K562 (cell line): ENCODE data around the gene GCN1. TPM values are rescaled to one million over a fixed set of nuclear protein-coding genes. Genes with fewer than 3 reads are reported as not detected.

ENCODE experiments used
- BACH1 ChIP-seq: fragments of 200-800 bp; sonication (Bioruptor generic); IDR thresholded peaks from 2 replicates; pipeline ENCODE4 v1.6.1; 2016; ENCODE audit warnings: missing genetic modification characterization, missing compliant biosample characterization
- EHMT2 ChIP-seq: fragments of 450-650 bp; IDR thresholded peaks from 2 replicates; pipeline ENCODE4 v1.6.1; 2018; ENCODE audit warnings: antibody characterized with exemption
- ESRRA ChIP-seq: fragments of 450-650 bp; IDR thresholded peaks from 2 replicates; pipeline ENCODE4 v1.6.1; 2014; ENCODE audit warnings: low read depth, mild to moderate bottlenecking, moderate library complexity, borderline replicate concordance
- FOXP1 ChIP-seq: sonication (generic); formaldehyde crosslinking; IDR thresholded peaks from 2 replicates; pipeline ENCODE4 v1.8.0; 2022; ENCODE audit warnings: mild to moderate bottlenecking, missing genetic modification reagents
- GABPA ChIP-seq: fragments of 200-800 bp; sonication (Bioruptor generic); conservative IDR thresholded peaks from 2 replicates; pipeline ENCODE4 v1.6.1; 2016; ENCODE audit warnings: low read depth, missing genetic modification characterization, missing compliant biosample characterization
- HDAC6 ChIP-seq: IDR thresholded peaks from 2 replicates; pipeline ENCODE4 v1.6.1; 2012; ENCODE audit warnings: low read depth, mild to moderate bottlenecking, control low read depth, inconsistent platforms, low read length, moderate library complexity
- KAT7 ChIP-seq: sonication (generic); formaldehyde crosslinking; IDR thresholded peaks from 2 replicates; pipeline ENCODE4 v1.8.0; 2022; ENCODE audit warnings: missing genetic modification reagents, mild to moderate bottlenecking, borderline replicate concordance
- NUFIP1 ChIP-seq: fragments of 450-650 bp; IDR thresholded peaks from 2 replicates; pipeline ENCODE4 v1.6.1; 2018; ENCODE audit not compliant: partially characterized antibody
- SREBF1 ChIP-seq: fragments of 150-350 bp; IDR thresholded peaks from 2 replicates; pipeline ENCODE4 v1.6.1; 2014; ENCODE audit warnings: antibody characterized with exemption, low read depth, low read length, borderline replicate concordance
- STAT5A ChIP-seq: IDR thresholded peaks from 2 replicates; pipeline ENCODE4 v1.6.1; 2012; ENCODE audit warnings: low read length, inconsistent platforms, borderline replicate concordance
- WHSC1 ChIP-seq: IDR thresholded peaks from one replicate; pipeline ENCODE4 v1.6.1; 2012; ENCODE audit warnings: low read length, control low read depth, inconsistent platforms
- ZNF24 ChIP-seq: fragments of 450-650 bp; IDR thresholded peaks from 2 replicates; pipeline ENCODE4 v1.6.1; 2016
- ZNF445 ChIP-seq: fragments of 250-450 bp; sonication (Bioruptor Pico); IDR thresholded peaks from 2 replicates; pipeline ENCODE4 v1.4.0; 2020; ENCODE audit warnings: low read depth, mild to moderate bottlenecking, moderate library complexity
- polyA plus RNA-seq, 8 experiments: library from polyadenylated mRNA; depleted of rRNA in 4 of 8; stranded (reverse) in 5 of 8; unstranded in 3 of 8; fragments of >200 nt; fragmentation: Nextera tagmentation in 2 of 8; fragmentation: Illumina TruSeq in 1 of 8; extraction: Ambion mirVana in 2 of 8; extraction: Trizol in 1 of 8; gene quantifications; 2 replicates each; pipeline versions ENCODE4 v1.2.1 to v1.2.3, GENCODE V29; 2011 to 2014; ENCODE audit warnings: inconsistent platforms in 1 of 8, missing spikeins in 1 of 8
- total RNA-seq, 7 experiments: library from RNA; depleted of rRNA in 6 of 7; stranded (reverse); fragments of >200 nt in 6 of 7; fragmentation: Illumina TruSeq in 2 of 7; extraction: Trizol in 2 of 7; gene quantifications; 2 replicates each; pipeline versions ENCODE4 v1.2.1 to v1.2.3, GENCODE V29; 2011 to 2021; ENCODE audit warnings: low replicate concordance in 1 of 7
- TF ChIP-seq, protein P1 (sequence below): sonication (generic); formaldehyde crosslinking; IDR thresholded peaks from 2 replicates; pipeline ENCODE4 v1.8.0; 2022; ENCODE audit warnings: mild to moderate bottlenecking, missing genetic modification reagents
- TF ChIP-seq, protein P2 (sequence below): fragments of 450-650 bp; IDR thresholded peaks from 2 replicates; pipeline ENCODE4 v1.6.1; 2016; ENCODE audit warnings: mild to moderate bottlenecking, moderate library complexity

GCN1 gene
- total and polyA plus RNA-seq, 9 of the 15 experiments (the other 6 are each of a cell fraction or from before 2014, with no cell fraction given): 11.9 to 190 (median 51.7) TPM

DNA sequence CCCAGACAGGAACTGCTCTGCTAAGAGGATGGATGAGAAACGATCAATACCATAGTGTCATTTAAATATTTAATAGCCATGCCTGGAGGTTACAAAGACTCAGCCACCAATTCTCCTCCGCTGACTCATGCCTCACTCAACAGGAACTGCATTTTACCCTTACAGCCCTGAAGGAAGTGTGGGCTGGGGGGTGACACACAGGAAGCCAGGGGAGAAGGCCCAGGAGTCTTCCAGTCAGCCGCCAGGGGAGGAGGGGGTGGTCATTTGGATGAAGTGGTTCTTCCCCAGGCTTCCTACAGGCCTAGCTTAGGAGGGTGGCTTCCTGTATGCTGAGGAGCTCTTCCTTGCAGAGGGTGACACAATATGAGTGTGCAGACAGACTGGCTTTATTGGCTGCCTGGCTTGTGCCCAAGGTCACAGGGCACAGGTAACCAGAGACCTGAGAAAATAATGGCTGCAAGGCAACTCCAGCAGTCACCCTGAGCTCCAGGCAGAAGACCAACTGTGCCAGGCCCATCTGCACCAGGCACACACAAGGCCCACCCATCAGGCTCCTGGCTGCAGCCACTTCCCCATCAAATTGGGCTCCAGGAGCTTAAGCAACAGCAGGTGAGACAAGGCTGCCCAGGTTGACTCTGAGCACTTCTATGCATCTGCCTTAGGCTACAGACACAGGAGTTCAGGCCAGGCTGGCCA is 36.9 kb upstream of the GCN1 start (continued):
- TF ChIP-seq NUFIP1 (no peak), HDAC6 (no peak), BACH1 (tag) (no peak; the same call in 1 of the 2 replicates), KAT7 (no peak), EHMT2 (no peak), STAT5A (peak; percentile 36; the same call in 1 of the 2 replicates), FOXP1 (no peak), GABPA (tag) (peak; percentile 69), ZNF24 (no peak), WHSC1 (no peak), ZNF445 (CRISPR knock-in tag) (no peak), ESRRA (no peak; the same call in 1 of the 2 replicates), SREBF1 (no peak)
- TF ChIP-seq, protein P1, sequence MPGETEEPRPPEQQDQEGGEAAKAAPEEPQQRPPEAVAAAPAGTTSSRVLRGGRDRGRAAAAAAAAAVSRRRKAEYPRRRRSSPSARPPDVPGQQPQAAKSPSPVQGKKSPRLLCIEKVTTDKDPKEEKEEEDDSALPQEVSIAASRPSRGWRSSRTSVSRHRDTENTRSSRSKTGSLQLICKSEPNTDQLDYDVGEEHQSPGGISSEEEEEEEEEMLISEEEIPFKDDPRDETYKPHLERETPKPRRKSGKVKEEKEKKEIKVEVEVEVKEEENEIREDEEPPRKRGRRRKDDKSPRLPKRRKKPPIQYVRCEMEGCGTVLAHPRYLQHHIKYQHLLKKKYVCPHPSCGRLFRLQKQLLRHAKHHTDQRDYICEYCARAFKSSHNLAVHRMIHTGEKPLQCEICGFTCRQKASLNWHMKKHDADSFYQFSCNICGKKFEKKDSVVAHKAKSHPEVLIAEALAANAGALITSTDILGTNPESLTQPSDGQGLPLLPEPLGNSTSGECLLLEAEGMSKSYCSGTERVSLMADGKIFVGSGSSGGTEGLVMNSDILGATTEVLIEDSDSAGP (CRISPR knock-in tag): no peak
- TF ChIP-seq, protein P2, sequence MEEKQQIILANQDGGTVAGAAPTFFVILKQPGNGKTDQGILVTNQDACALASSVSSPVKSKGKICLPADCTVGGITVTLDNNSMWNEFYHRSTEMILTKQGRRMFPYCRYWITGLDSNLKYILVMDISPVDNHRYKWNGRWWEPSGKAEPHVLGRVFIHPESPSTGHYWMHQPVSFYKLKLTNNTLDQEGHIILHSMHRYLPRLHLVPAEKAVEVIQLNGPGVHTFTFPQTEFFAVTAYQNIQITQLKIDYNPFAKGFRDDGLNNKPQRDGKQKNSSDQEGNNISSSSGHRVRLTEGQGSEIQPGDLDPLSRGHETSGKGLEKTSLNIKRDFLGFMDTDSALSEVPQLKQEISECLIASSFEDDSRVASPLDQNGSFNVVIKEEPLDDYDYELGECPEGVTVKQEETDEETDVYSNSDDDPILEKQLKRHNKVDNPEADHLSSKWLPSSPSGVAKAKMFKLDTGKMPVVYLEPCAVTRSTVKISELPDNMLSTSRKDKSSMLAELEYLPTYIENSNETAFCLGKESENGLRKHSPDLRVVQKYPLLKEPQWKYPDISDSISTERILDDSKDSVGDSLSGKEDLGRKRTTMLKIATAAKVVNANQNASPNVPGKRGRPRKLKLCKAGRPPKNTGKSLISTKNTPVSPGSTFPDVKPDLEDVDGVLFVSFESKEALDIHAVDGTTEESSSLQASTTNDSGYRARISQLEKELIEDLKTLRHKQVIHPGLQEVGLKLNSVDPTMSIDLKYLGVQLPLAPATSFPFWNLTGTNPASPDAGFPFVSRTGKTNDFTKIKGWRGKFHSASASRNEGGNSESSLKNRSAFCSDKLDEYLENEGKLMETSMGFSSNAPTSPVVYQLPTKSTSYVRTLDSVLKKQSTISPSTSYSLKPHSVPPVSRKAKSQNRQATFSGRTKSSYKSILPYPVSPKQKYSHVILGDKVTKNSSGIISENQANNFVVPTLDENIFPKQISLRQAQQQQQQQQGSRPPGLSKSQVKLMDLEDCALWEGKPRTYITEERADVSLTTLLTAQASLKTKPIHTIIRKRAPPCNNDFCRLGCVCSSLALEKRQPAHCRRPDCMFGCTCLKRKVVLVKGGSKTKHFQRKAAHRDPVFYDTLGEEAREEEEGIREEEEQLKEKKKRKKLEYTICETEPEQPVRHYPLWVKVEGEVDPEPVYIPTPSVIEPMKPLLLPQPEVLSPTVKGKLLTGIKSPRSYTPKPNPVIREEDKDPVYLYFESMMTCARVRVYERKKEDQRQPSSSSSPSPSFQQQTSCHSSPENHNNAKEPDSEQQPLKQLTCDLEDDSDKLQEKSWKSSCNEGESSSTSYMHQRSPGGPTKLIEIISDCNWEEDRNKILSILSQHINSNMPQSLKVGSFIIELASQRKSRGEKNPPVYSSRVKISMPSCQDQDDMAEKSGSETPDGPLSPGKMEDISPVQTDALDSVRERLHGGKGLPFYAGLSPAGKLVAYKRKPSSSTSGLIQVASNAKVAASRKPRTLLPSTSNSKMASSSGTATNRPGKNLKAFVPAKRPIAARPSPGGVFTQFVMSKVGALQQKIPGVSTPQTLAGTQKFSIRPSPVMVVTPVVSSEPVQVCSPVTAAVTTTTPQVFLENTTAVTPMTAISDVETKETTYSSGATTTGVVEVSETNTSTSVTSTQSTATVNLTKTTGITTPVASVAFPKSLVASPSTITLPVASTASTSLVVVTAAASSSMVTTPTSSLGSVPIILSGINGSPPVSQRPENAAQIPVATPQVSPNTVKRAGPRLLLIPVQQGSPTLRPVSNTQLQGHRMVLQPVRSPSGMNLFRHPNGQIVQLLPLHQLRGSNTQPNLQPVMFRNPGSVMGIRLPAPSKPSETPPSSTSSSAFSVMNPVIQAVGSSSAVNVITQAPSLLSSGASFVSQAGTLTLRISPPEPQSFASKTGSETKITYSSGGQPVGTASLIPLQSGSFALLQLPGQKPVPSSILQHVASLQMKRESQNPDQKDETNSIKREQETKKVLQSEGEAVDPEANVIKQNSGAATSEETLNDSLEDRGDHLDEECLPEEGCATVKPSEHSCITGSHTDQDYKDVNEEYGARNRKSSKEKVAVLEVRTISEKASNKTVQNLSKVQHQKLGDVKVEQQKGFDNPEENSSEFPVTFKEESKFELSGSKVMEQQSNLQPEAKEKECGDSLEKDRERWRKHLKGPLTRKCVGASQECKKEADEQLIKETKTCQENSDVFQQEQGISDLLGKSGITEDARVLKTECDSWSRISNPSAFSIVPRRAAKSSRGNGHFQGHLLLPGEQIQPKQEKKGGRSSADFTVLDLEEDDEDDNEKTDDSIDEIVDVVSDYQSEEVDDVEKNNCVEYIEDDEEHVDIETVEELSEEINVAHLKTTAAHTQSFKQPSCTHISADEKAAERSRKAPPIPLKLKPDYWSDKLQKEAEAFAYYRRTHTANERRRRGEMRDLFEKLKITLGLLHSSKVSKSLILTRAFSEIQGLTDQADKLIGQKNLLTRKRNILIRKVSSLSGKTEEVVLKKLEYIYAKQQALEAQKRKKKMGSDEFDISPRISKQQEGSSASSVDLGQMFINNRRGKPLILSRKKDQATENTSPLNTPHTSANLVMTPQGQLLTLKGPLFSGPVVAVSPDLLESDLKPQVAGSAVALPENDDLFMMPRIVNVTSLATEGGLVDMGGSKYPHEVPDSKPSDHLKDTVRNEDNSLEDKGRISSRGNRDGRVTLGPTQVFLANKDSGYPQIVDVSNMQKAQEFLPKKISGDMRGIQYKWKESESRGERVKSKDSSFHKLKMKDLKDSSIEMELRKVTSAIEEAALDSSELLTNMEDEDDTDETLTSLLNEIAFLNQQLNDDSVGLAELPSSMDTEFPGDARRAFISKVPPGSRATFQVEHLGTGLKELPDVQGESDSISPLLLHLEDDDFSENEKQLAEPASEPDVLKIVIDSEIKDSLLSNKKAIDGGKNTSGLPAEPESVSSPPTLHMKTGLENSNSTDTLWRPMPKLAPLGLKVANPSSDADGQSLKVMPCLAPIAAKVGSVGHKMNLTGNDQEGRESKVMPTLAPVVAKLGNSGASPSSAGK: no peak
